Globus pallidus (tissue), 1 donor: ENCODE measurements around the gene SLC38A11.
"Not testable (repeated sequence)": the region's sequence is repeated elsewhere in the genome, so short reads cannot be mapped to it uniquely, and the experiment has no call there.

Source experiments
- DNase-seq: peaks from one replicate; pipeline ENCODE4 v3.0.0-alpha.2; 2015; ENCODE audit warnings: low spot score

The SLC38A11 gene

DNA sequence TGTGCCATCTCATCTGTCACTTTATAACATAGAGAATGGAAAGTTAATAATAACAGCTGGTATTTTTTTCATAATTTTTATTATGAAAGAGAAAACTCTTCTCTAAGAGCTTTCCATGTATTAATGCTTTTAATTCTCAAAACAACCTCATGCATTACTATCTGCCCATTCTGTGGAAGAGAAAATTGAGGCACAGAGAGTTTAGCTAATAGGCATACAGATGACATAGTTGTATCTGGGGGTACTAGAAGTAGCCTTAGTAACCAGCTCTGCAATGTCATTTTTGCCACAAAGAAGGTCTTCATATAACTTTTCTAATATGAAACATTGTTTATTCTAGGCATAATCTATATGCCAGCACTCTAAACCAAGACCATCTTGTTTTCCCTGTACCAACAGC, 77.4 kb downstream of the SLC38A11 start:
- DNase-seq, result no peak

GRCh38 chr2:164877169-164877568, 78.2 kb downstream of the SLC38A11 start:
- no peak for DNase-seq

DNA sequence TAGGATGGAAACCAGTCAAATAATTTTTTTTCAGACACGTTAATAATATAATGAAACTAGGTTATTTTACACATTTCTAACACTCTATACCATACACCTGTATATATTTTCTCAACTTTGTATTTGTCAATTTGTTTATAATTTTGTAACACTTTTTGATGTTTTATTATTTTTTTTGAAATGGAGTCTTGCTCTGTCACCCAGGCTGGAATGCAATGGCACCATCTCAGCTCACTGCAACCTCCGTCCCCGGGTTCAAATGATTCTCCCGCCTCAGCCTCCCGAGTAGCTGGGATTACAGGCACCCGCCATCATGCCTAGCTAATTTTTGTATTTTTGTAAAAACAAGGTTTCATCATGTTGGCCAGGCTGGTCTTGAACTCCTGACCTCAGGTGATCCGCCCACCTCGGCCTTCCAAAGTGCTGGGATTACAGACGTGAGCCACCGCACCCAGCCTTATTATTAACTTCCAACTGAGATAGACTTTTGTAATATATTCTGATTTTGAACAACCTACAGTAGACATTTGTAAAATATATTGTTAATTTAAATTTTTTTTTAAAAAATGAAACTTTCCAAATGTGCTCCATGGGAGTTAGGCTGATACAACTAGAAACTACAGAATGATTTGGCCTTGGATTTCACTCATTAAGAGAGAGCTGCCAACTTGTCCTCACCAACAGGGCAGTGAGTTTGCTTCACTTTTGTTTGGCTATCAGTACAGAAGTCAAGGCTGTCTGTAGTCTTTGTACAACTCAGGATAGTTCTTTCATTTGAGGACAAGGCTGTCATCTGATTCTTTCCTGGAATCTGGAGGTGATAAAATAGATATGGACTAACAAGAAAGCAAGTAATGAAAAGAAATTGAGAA, 79.8 kb downstream of the SLC38A11 start:
- DNase-seq, result no peak

- DNase-seq, result no peak
Measured at GRCh38 chr2:164873210-164873908, 82.0 kb downstream of the SLC38A11 start.

GRCh38 chr2:164871404-164871803, 83.9 kb downstream of the SLC38A11 start:
- DNase-seq, result no peak

GRCh38 chr2:164869420-164869772, 85.9 kb downstream of the SLC38A11 start:
- no peak for DNase-seq

DNA sequence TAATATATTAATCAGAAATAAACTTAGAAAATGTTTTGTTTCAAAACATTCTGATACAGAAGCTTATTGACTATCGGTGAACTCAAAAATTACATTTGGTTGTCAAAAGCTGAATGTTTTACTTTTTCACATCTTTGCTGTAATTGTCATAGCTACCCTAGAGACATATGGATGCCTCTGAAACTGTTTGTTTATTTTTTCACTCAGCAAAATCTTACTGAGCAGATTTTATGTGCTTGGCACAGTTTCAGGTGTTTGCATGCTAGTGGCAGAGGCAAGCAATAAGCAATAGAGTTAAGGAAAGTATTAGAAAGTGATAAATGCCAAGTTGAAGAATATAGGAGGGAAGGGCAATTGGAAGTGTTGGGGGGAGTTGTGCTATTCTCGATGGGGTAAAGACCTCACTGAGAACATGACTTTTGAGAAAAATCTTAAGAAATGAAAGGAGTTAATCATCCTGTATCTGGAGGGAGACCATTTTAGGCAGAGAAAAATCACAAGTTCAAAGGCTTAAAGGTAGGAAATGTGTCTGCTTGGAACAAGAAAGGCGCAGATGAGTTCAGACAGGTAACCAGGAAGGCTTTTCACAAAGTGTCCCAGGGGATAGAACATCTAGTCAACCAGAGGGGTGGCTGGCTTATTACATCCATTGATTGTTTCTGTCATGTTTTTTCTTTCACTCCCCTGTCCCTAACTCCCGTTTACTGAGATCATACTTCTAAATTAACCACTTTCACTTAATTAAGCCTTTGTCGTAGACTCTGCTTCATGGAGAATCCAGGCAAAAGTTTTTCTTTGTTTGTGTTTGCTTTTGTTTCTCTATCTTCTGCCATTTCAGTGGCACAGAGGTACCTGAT, 86.5 kb downstream of the SLC38A11 start:
- no peak for DNase-seq

DNA sequence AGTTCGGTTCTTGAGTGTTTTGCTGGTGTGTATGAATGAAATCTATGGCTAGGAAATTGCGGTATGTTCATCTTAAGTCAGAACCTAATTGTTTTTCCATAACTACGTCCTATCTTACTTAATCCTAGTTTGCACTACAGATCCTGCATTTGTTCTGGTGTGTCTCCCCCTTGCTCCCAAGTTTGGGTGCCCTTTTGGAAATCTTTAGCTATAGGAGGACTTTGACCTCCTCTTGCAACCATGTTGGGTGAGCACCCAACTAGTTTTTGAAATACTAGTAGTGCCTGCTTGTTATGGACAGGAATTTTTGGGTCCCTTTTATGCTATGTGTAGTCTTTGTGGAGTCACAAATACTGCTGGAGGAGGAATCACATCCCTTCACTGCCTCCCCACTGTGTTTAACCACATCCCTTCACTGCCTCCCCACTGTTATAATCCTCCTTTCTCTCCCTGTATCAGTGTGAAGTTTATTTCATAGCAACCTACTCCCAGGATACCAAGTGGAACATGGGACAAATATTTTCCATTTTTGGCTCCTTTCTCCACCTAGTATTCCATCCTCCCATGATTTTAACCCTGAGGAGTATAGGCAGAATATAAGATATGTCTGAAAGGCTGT, 87.4 kb downstream of the SLC38A11 start:
- DNase-seq, result no peak

GRCh38 chr2:164866381-164866780, 88.9 kb downstream of the SLC38A11 start:
- not testable (repeated sequence) for DNase-seq

DNA sequence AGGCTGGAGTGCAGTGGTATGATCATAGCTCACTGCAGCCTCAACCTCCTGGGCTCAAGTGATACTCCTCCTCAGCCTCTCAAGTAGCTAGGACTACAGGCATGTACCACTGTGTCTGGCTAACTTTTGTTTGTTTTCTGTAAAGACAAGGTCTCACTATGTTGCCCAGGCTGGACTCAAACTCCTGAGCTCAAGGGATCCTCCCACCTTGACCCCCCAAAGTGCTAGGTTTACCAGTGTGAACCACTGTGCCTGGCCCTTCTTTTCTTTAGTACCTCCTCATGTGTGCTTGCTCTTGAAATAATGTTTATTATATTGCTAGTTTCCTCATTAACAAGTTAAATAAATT, 94.7 kb downstream of the SLC38A11 start:
- no peak for DNase-seq

GRCh38 chr2:164859906-164860693, 95.2 kb downstream of the SLC38A11 start:
- not testable (repeated sequence) for DNase-seq

- no peak for DNase-seq
Measured at GRCh38 chr2:164859251-164859818, 96.0 kb downstream of the SLC38A11 start.

DNA sequence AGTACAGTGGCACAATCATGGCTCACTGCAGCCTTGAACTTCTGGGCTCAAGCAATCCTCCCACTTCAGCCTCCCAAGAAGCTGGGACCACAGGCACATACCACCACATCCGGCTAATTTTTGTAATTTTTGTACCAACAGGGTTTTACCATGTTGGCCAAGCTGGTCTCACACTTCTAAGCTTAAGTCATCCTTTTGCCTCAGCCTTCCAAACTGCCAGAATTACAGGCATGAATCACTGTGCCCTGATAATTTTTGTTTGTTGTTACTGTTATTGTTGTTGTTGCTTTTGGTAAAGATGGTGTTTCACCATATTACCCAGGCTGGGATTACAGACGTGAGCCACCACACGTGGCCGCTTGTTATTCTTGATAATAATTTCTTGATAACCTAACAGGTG, 103.2 kb downstream of the SLC38A11 start:
- no peak for DNase-seq

DNA sequence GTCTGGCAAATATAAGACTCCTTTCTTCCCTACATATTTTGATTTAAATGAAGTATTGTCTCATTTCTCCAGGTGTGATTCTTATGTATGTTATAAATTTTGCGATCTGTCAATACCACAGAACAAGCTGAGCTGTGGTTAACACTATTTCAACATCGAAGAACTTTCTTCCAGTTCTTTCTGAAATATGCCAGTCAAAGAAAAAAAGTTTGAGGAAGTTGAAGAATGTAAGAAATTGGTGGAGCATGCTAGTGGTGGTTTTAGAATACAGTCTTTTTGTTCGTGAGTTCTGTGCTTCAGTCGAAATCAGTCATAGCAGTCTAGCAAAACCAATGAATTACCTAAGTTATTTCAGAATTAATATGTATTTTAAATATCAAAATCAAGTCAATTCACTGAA, 105.1 kb downstream of the SLC38A11 start:
- no peak for DNase-seq

DNA sequence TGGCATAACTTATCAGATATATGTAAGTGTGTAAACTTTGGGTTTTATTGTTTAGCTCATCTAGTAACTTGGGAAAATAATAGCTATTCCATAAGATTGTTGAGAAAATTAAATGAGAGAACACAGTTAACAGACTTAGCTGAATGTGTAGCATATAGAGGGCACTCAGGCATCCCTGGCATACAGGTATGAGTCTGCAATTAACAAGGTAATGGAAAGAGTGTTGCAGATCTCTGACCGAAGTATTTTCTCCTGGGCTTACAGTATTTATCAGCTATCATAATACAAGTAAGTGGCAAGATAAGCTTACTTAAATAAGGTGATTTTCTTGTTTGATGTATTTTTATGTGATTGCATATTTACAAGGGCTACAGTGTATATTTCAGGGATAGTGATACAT, 105.8 kb downstream of the SLC38A11 start:
- no peak for DNase-seq

DNA sequence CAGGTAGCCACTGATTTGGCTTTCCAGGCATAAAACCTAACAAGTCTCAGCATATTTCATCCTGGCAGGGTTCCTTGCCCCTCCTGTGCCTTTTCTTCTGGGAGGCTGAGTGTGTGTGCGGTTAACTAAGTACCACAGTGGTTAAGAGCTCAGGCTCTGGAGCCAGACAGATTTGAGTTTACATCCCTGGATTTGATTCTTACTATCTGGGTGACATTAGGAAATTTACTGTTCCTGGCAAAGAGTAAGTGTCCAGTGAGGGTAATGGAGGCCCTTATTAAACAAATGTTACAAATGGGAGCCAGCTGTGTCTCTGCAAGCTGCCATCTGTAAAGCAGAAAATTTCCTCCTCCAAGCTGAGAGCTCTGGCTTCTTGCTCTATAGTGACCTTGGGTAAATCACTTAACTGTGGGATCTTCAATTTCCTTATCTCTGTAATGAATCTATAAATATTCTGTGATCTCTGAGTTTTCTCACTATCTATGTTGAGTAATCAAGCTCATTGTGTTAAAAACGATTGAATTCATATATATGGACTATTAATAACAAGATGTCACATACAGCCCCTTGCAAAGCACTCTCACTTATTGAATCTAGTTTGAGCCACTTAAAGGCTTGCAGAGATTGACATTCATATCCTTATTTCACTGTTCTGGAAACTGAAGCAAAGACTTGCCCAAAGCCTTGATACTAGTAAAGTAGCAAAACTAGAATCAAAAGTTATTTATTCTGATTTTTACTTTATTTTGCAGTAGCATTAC, 107.2 kb downstream of the SLC38A11 start:
- DNase-seq, result no peak

DNA sequence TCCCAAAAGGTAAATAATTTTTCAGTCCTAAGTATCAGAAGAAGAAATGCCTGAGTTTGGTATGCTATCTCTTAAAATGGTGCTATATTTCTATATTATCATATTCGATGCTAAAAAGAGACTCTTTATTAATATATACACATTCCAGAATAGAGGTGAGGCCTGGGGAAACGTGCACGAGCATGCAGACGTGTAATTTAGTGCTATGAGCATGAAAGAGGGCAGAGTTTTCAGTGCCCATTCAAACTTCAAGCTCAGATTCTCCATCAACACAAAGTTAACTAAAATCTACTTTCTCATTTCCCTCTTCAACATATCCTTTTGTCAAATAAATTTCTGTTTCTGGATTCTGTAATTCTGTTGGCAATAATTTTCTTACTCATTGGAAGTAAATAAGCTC, 108.0 kb downstream of the SLC38A11 start:
- no peak for DNase-seq

- no peak for DNase-seq
Measured at GRCh38 chr2:164846276-164846675, 109.0 kb downstream of the SLC38A11 start.
